Measurements from ENCODE around the gene ANP32D.
A peak's percentile ranks its signal among the peaks of the same experiment; 100 is the strongest.
"Not testable (repeated sequence)": the region's sequence is repeated elsewhere in the genome, so short reads cannot be mapped to it uniquely, and the experiment has no call there.

The ANP32D gene

GRCh38 chr12:48446161-48446776, 26.1 kb upstream of the ANP32D start:
- no peak for DNase-seq (ENCODE audit: low spot score)
- in situ Hi-C loops (cut with MboI; ENCODE audit: low pct_unique_long_range_greater_than_20kb, low sequenced_read_pairs, unreplicated experiment), result no loop called here
- TF ChIP-seq CTCF (IDR thresholded peaks at IDR 0.05; ENCODE audit: extremely low read depth, insufficient read depth, missing control alignments), result no peak

- no peak for TF ChIP-seq CTCF (IDR thresholded peaks at IDR 0.05; ENCODE audit: extremely low read depth, insufficient read depth, missing control alignments)
- in situ Hi-C loops (cut with MboI; ENCODE audit: low pct_unique_long_range_greater_than_20kb, low sequenced_read_pairs, unreplicated experiment), result no loop called here
- DNase-seq (ENCODE audit: low spot score), result no peak
These were observed 24.6 kb upstream of the ANP32D start for GRCh38 chr12:48447755-48448154.

- TF ChIP-seq CTCF (IDR thresholded peaks at IDR 0.05; ENCODE audit: extremely low read depth, insufficient read depth, missing control alignments), result no peak
- no peak for DNase-seq (ENCODE audit: low spot score)
- in situ Hi-C loops (cut with MboI; ENCODE audit: low pct_unique_long_range_greater_than_20kb, low sequenced_read_pairs, unreplicated experiment), result no loop called here
These were observed 21.0 kb upstream of the ANP32D start for GRCh38 chr12:48451372-48451771.

GRCh38 chr12:48452961-48453360, 19.4 kb upstream of the ANP32D start:
- in situ Hi-C loops (cut with MboI; ENCODE audit: low pct_unique_long_range_greater_than_20kb, low sequenced_read_pairs, unreplicated experiment); DNase-seq (ENCODE audit: low spot score): not testable (repeated sequence)

- TF ChIP-seq CTCF (IDR thresholded peaks at IDR 0.05; ENCODE audit: extremely low read depth, insufficient read depth, missing control alignments), result peak; percentile 31
- in situ Hi-C loops (cut with MboI; ENCODE audit: low pct_unique_long_range_greater_than_20kb, low sequenced_read_pairs, unreplicated experiment), result no loop called here
- no peak for DNase-seq (ENCODE audit: low spot score)
These were observed 17.7 kb upstream of the ANP32D start for GRCh38 chr12:48454667-48455066.

GRCh38 chr12:48455116-48455515, 17.2 kb upstream of the ANP32D start:
- in situ Hi-C loops (cut with MboI; ENCODE audit: low pct_unique_long_range_greater_than_20kb, low sequenced_read_pairs, unreplicated experiment), result no loop called here
- DNase-seq (ENCODE audit: low spot score), result no peak
- TF ChIP-seq CTCF (IDR thresholded peaks at IDR 0.05; ENCODE audit: extremely low read depth, insufficient read depth, missing control alignments), result no peak

GRCh38 chr12:48459259-48459658, 13.1 kb upstream of the ANP32D start:
- no peak for TF ChIP-seq CTCF (IDR thresholded peaks at IDR 0.05; ENCODE audit: extremely low read depth, insufficient read depth, missing control alignments)
- in situ Hi-C loops (cut with MboI; ENCODE audit: low pct_unique_long_range_greater_than_20kb, low sequenced_read_pairs, unreplicated experiment), result no loop called here
- DNase-seq (ENCODE audit: low spot score), result no peak

GRCh38 chr12:48469027-48469426, 3.3 kb upstream of the ANP32D start:
- DNase-seq (ENCODE audit: low spot score); in situ Hi-C loops (cut with MboI; ENCODE audit: low pct_unique_long_range_greater_than_20kb, low sequenced_read_pairs, unreplicated experiment): not testable (repeated sequence)

Data from GM13977 (cell line).